Endothelial cell of umbilical vein (primary cell): Measurements from ENCODE around the gene WASF3. TPM values are rescaled to one million over a fixed set of nuclear protein-coding genes. Genes with fewer than 3 reads are reported as not detected.
A peak's percentile ranks its signal among the peaks of the same experiment; 100 is the strongest.

Experiments
- BruUV-seq: library from RNA; stranded (reverse); fragments of 400-500 nt; replicated peaks from 2 replicates; lab custom pipeline; 2021; lab: Mats Ljungman, UMichigan
- CTCF ChIA-PET: fragments of 300-600, 350-600 bp; sonication (Branson Sonifier 250); formaldehyde crosslinking; loops from one replicate; lab custom pipeline; 2021; ENCODE audit warnings: antibody characterized with exemption, inconsistent platforms; lab: Charles Lee
- POLR2A ChIA-PET: fragments of 300-600, 350-600 bp; sonication (Branson Sonifier 250); formaldehyde crosslinking; loops from one replicate; lab custom pipeline; 2021; ENCODE audit warnings: antibody characterized with exemption, inconsistent platforms; lab: Charles Lee
- DNase-seq: peaks from one replicate; pipeline ENCODE4 v3.0.0-alpha.2; 2011; ENCODE audit warnings: low read depth, low spot score
- FAIRE-seq: peaks from 2 replicates; lab custom pipeline; 2011; peaks lifted over from hg19 to GRCh38; lab: Jason Lieb, UNC
- H2AFZ ChIP-seq: 2 replicates; pipeline ENCODE4 v1.6.0; 2012; ENCODE audit warnings: low read depth, low read length, control low read depth, inconsistent platforms
- H3K27ac ChIP-seq: 2 replicates; pipeline ENCODE4 v1.5.1; 2011; ENCODE audit warnings: low read depth, mild to moderate bottlenecking, control low read depth, low read length, moderate library complexity; ENCODE audit not compliant: insufficient read depth
- H3K27me3 ChIP-seq, 2 experiments: 2 replicates each; pipeline versions ENCODE4 v1.6.0 to v1.6.1; 2011; ENCODE audit warnings: low read length in 2 of 2, mixed read lengths in 1 of 2; ENCODE audit not compliant: control insufficient read depth in 2 of 2, insufficient read depth in 2 of 2
- H3K36me3 ChIP-seq, 2 experiments: 2 replicates in 1 of 2; 3 replicates in 1 of 2; pipeline ENCODE4 v1.5.1; 2011; ENCODE audit warnings: low read length in 2 of 2, mild to moderate bottlenecking in 1 of 2, moderate library complexity in 1 of 2; ENCODE audit not compliant: control insufficient read depth in 2 of 2, insufficient read depth in 2 of 2; ENCODE audit errors: extremely low read depth in 1 of 2
- H3K4me1 ChIP-seq: 3 replicates; pipeline ENCODE4 v1.5.1; 2011; ENCODE audit warnings: mild to moderate bottlenecking, low read length; ENCODE audit not compliant: control insufficient read depth, insufficient read depth; ENCODE audit errors: extremely low read depth
- H3K4me2 ChIP-seq: 2 replicates; pipeline ENCODE4 v1.6.1; 2011; ENCODE audit warnings: low read length, control low read depth, mixed read lengths; ENCODE audit not compliant: insufficient read depth
- H3K4me3 ChIP-seq, 3 experiments: fragments of 200-600 bp in 1 of 3; sonication (generic), shearing (Covaris generic) in 1 of 3; replicated peaks in 1 of 3; 2 replicates each; pipeline ENCODE4 v1.5.1; 2011 to 2016; ENCODE audit warnings: control low read depth in 3 of 3, low read length in 3 of 3, mild to moderate bottlenecking in 2 of 3, inconsistent platforms in 1 of 3, low read depth in 1 of 3, moderate library complexity in 1 of 3; ENCODE audit not compliant: insufficient read depth in 1 of 3
- H3K79me2 ChIP-seq: 2 replicates; pipeline ENCODE4 v1.6.0; 2012; ENCODE audit warnings: low read length, inconsistent platforms; ENCODE audit not compliant: control insufficient read depth, insufficient read depth
- H3K9ac ChIP-seq: replicated peaks from 2 replicates; pipeline ENCODE3; 2011; ENCODE audit warnings: low read length, control low read depth; ENCODE audit not compliant: insufficient read depth; ENCODE audit errors: extremely low read depth
- H3K9me1 ChIP-seq: replicated peaks from 3 replicates; pipeline ENCODE4 v1.6.0; 2011; ENCODE audit warnings: mild to moderate bottlenecking, low read length; ENCODE audit not compliant: control insufficient read depth, insufficient read depth; ENCODE audit errors: extremely low read depth
- H3K9me3 ChIP-seq: replicated peaks from 2 replicates; pipeline ENCODE4 v1.5.1; 2012; ENCODE audit warnings: low read length, inconsistent platforms; ENCODE audit not compliant: control insufficient read depth, insufficient read depth
- H4K20me1 ChIP-seq: replicated peaks from 2 replicates; pipeline ENCODE3; 2011; ENCODE audit warnings: mild to moderate bottlenecking, low read length; ENCODE audit not compliant: control insufficient read depth, insufficient read depth; ENCODE audit errors: extremely low read depth
- CTCF ChIP-seq, 2 donors: IDR thresholded peaks; 1 replicate in 1 of 2; 2 replicates in 1 of 2; pipeline ENCODE4 v1.5.1; 2011; ENCODE audit warnings: low read length in 2 of 2, mild to moderate bottlenecking in 2 of 2, moderate library complexity in 2 of 2, control low read depth in 1 of 2, inconsistent platforms in 1 of 2, low read depth in 1 of 2; ENCODE audit not compliant: insufficient read depth in 1 of 2; ENCODE audit errors: extremely low read depth in 1 of 2
- EZH2 ChIP-seq: IDR thresholded peaks from 2 replicates; pipeline ENCODE4 v1.6.1; 2012; ENCODE audit warnings: borderline replicate concordance, low read depth, mild to moderate bottlenecking, moderate library complexity, low read length, inconsistent platforms; ENCODE audit not compliant: severe bottlenecking
- FOS ChIP-seq: IDR thresholded peaks from 2 replicates; pipeline ENCODE4 v1.6.1; 2011; ENCODE audit warnings: mild to moderate bottlenecking, low read length, moderate library complexity, borderline replicate concordance; ENCODE audit not compliant: insufficient read depth
- GATA2 ChIP-seq: IDR thresholded peaks from 2 replicates; pipeline ENCODE4 v1.7.0; 2011; ENCODE audit warnings: low read depth, mild to moderate bottlenecking, moderate library complexity, mixed read lengths, low read length; ENCODE audit not compliant: insufficient read length, insufficient read depth
- JUN ChIP-seq: IDR thresholded peaks from 2 replicates; pipeline ENCODE4 v1.6.1; 2011; ENCODE audit warnings: borderline replicate concordance, low read depth; ENCODE audit not compliant: insufficient read length, insufficient read depth
- MAX ChIP-seq: IDR thresholded peaks from 2 replicates; pipeline ENCODE4 v1.6.1; 2011; ENCODE audit not compliant: insufficient read depth, insufficient read length
- MYC ChIP-seq: IDR thresholded peaks from one replicate; pipeline ENCODE4 v1.6.1; 2011; ENCODE audit warnings: mild to moderate bottlenecking, low read depth, low read length
- POLR2A ChIP-seq: IDR thresholded peaks from 2 replicates; pipeline ENCODE4 v1.6.1; 2012; ENCODE audit warnings: low read depth, mild to moderate bottlenecking, control low read depth, low read length
- POLR2AphosphoS5 ChIP-seq: IDR thresholded peaks from 2 replicates; pipeline ENCODE4 v1.6.1; 2012; ENCODE audit warnings: low read depth, mild to moderate bottlenecking, control low read depth, low read length, moderate library complexity; ENCODE audit not compliant: insufficient read depth
- dilution Hi-C: fragments of 300-500 bp; cut with MboI; formaldehyde crosslinking; loops from one replicate; pipeline ENCODE4 v1.15.0; 2019; ENCODE audit warnings: low sequenced_read_pairs; ENCODE audit not compliant: extremely low pct_ligation_motif_present
- intact Hi-C: fragments of 100-400 bp; cut with micrococcal nuclease; formaldehyde crosslinking; loops from one replicate; pipeline ENCODE4 v1.10.0; 2022
- polyA plus RNA-seq, 4 experiments: library from polyadenylated mRNA; depleted of rRNA in 3 of 4; stranded (reverse) in 3 of 4; unstranded in 1 of 4; fragments of >200 nt; gene quantifications; 2 replicates each; pipeline versions ENCODE4 v1.2.1 to v1.2.3, GENCODE V29; 2011 to 2012; ENCODE audit warnings: missing spikeins in 1 of 4
- total RNA-seq: library from RNA; stranded (reverse); gene quantifications from 2 replicates; pipeline ENCODE4 v1.2.3, GENCODE V29; 2021

WASF3 gene
- total and polyA plus RNA-seq, 2 donors (not counting 3 experiments of a cell fraction or from before 2014, with no cell fraction given) = 18.5 to 32.4 TPM

GRCh38 chr13:26558987-26559386, 1.5 kb downstream of the WASF3 start:
- Histone ChIP-seq H3K27me3 (peaks cover 0 to 18% of the 10 kb centered on the region in 2 experiments), H3K9me1 (no peaks in the 10 kb centered on the region), H3K27ac (no peak overlapping the region), H3K79me2 (peaks cover 53% of the 10 kb centered on the region), H3K4me3 (peak overlapping the region; percentile 84 to 94 (median 85)), H3K4me1 (peaks cover 29% of the 10 kb centered on the region), H4K20me1 (peaks cover under 1% of the 10 kb centered on the region), H3K36me3 (no peaks in the 10 kb centered on the region), H3K9ac (peak overlapping the region; percentile 69), H3K9me3 (no peaks in the 10 kb centered on the region), H2AFZ (no peak overlapping the region), H3K4me2 (peak overlapping the region; percentile 97)
- peak; percentile 46 for DNase-seq
- no peak for FAIRE-seq
- TF ChIP-seq POLR2AphosphoS5 (no peak), MAX (no peak), FOS (no peak), CTCF (IDR thresholded peaks at IDR 0.05; ENCODE audit: extremely low read depth in 1 of 2, insufficient read depth in 1 of 2, low read depth in 1 of 2, low read length in 2 of 2) (no peak), GATA2 (no peak), POLR2A (no peak), MYC (no peak), JUN (no peak), EZH2 (no peak)
- TSS peak; percentile 38 for BruUV-seq
- dilution Hi-C loops = no loop called here
- intact Hi-C loops = loop anchor here (5.0 kb wide), 1 partner anchor 103 kb away; no protein-coding TSS in a partner anchor
- ChIA-PET CTCF (interaction anchor here (0.7 to 3.4 kb wide), 9 partner anchors 21 to 374 kb away, joined by 3 to 15 read pairs (median 4); no protein-coding TSS in a partner anchor), POLR2A (interaction anchor here (0.8 kb wide), 2 partner anchors 26 to 140 kb away, joined by 3 to 4 read pairs; no protein-coding TSS in a partner anchor)
